ENCODE data around the gene COL24A1. TPM values are rescaled to one million over a fixed set of nuclear protein-coding genes. Genes with fewer than 3 reads are reported as not detected.

Gene COL24A1
- total and polyA plus RNA-seq, 2 donors (not counting 3 experiments of a cell fraction or from before 2014, with no cell fraction given): 0.03 TPM; not detected in 1

DNA sequence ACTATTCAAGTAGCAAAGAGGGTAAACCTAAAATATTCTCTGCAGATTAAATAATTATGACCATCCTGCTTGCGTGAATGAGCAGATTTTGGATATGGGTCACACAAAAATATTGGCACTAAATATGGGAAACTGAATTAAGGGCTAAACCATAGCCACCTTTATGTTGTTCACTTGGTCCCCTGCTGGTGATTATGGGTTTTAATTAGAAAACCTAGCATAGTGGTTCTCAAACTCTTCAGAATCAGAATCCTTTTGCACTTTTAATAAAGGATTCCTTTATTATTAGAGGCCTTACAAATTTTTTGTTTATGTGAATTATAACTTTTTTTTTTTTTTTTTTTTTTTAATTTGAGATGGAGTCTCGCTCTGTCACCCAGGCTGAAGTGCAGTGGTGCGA lies 409.8 kb downstream of the COL24A1 start:
- POLR2A ChIA-PET: no interaction called here
- no peaks in the 10 kb centered on the region for H3K36me3 ChIP-seq (ENCODE audit: control insufficient read depth in 2 of 2, extremely low read depth in 1 of 2, insufficient read depth in 2 of 2, low read length in 2 of 2)

More for the DNA sequence above, 409.8 kb downstream of the COL24A1 start:
- Histone ChIP-seq H3K9me3 (replicated peaks; ENCODE audit: control insufficient read depth, insufficient read depth, low read length) (no peaks in the 10 kb centered on the region), H3K27me3 (ENCODE audit: control insufficient read depth in 2 of 2, insufficient read depth in 2 of 2, low read length in 2 of 2) (peaks cover 3 to 4% of the 10 kb centered on the region in 2 experiments), H3K9ac (replicated peaks; ENCODE audit: extremely low read depth, insufficient read depth, low read length) (no peak overlapping the region), H3K4me2 (ENCODE audit: insufficient read depth, low read length) (no peak overlapping the region), H2AFZ (ENCODE audit: low read depth, low read length) (no peak overlapping the region), H4K20me1 (replicated peaks; ENCODE audit: control insufficient read depth, extremely low read depth, insufficient read depth, low read length) (no peaks in the 10 kb centered on the region), H3K4me1 (ENCODE audit: control insufficient read depth, extremely low read depth, insufficient read depth, low read length) (no peaks in the 10 kb centered on the region), H3K4me3 (replicated peaks in 1 of 3; ENCODE audit: insufficient read depth in 1 of 3, low read depth in 1 of 3, low read length in 3 of 3) (no peak overlapping the region), H3K27ac (ENCODE audit: insufficient read depth, low read depth, low read length) (no peak overlapping the region), H3K79me2 (ENCODE audit: control insufficient read depth, insufficient read depth, low read length) (no peaks in the 10 kb centered on the region), H3K9me1 (replicated peaks; ENCODE audit: control insufficient read depth, extremely low read depth, insufficient read depth, low read length) (no peaks in the 10 kb centered on the region)
- intact Hi-C loops (cut with micrococcal nuclease) (no loop called here), dilution Hi-C loops (cut with MboI; ENCODE audit: extremely low pct_ligation_motif_present, low sequenced_read_pairs) (no loop called here)
- CTCF ChIA-PET: no interaction called here
- no peak for FAIRE-seq
- TF ChIP-seq, protein P1, sequence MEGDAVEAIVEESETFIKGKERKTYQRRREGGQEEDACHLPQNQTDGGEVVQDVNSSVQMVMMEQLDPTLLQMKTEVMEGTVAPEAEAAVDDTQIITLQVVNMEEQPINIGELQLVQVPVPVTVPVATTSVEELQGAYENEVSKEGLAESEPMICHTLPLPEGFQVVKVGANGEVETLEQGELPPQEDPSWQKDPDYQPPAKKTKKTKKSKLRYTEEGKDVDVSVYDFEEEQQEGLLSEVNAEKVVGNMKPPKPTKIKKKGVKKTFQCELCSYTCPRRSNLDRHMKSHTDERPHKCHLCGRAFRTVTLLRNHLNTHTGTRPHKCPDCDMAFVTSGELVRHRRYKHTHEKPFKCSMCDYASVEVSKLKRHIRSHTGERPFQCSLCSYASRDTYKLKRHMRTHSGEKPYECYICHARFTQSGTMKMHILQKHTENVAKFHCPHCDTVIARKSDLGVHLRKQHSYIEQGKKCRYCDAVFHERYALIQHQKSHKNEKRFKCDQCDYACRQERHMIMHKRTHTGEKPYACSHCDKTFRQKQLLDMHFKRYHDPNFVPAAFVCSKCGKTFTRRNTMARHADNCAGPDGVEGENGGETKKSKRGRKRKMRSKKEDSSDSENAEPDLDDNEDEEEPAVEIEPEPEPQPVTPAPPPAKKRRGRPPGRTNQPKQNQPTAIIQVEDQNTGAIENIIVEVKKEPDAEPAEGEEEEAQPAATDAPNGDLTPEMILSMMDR (IDR thresholded peaks at IDR 0.05; ENCODE audit: extremely low read depth in 1 of 2, insufficient read depth in 1 of 2, low read depth in 1 of 2, low read length in 2 of 2): no peak
- no peak for TF ChIP-seq POLR2AphosphoS5 (IDR thresholded peaks at IDR 0.05; ENCODE audit: insufficient read depth, low read depth, low read length)
- TF ChIP-seq, protein P2, sequence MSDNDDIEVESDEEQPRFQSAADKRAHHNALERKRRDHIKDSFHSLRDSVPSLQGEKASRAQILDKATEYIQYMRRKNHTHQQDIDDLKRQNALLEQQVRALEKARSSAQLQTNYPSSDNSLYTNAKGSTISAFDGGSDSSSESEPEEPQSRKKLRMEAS (IDR thresholded peaks at IDR 0.05; ENCODE audit: insufficient read depth, insufficient read length): no peak
- TF ChIP-seq POLR2A (IDR thresholded peaks at IDR 0.05; ENCODE audit: low read depth, low read length): no peak
- no peak for TF ChIP-seq EZH2 (IDR thresholded peaks at IDR 0.05; ENCODE audit: borderline replicate concordance, low read depth, low read length, severe bottlenecking)
- no peak for TF ChIP-seq JUN (IDR thresholded peaks at IDR 0.05; ENCODE audit: borderline replicate concordance, insufficient read depth, insufficient read length, low read depth)
- TF ChIP-seq FOS (IDR thresholded peaks at IDR 0.05; ENCODE audit: borderline replicate concordance, insufficient read depth, low read length): no peak
- TF ChIP-seq MYC (IDR thresholded peaks at IDR 0.05; ENCODE audit: low read depth, low read length): no peak
- TF ChIP-seq GATA2 (IDR thresholded peaks at IDR 0.05; ENCODE audit: insufficient read depth, insufficient read length, low read depth, low read length): no peak
- no TSS peak for BruUV-seq (replicated peaks)
- DNase-seq (ENCODE audit: low read depth, low spot score): no peak

Measured in endothelial cell of umbilical vein (primary cell).